Measurements from ENCODE around the gene MIPOL1. TPM values are rescaled to one million over a fixed set of nuclear protein-coding genes. Genes with fewer than 3 reads are reported as not detected.
"Not testable (repeated sequence)": the region's sequence is repeated elsewhere in the genome, so short reads cannot be mapped to it uniquely, and the experiment has no call there.

MIPOL1 gene
- total RNA-seq, 1 experiment from 2014 or later, result 18.7 TPM

- 0 out of 2 replicates have a peak, but pooled peaks cover under 1% of the 10 kb centered on the region for H3K9me3 ChIP-seq
- H3K4me1 ChIP-seq, result peaks cover 31% of the 10 kb centered on the region
- no TSS peak for BruUV-seq (replicated peaks)
- TF ChIP-seq, protein P1, sequence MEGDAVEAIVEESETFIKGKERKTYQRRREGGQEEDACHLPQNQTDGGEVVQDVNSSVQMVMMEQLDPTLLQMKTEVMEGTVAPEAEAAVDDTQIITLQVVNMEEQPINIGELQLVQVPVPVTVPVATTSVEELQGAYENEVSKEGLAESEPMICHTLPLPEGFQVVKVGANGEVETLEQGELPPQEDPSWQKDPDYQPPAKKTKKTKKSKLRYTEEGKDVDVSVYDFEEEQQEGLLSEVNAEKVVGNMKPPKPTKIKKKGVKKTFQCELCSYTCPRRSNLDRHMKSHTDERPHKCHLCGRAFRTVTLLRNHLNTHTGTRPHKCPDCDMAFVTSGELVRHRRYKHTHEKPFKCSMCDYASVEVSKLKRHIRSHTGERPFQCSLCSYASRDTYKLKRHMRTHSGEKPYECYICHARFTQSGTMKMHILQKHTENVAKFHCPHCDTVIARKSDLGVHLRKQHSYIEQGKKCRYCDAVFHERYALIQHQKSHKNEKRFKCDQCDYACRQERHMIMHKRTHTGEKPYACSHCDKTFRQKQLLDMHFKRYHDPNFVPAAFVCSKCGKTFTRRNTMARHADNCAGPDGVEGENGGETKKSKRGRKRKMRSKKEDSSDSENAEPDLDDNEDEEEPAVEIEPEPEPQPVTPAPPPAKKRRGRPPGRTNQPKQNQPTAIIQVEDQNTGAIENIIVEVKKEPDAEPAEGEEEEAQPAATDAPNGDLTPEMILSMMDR (IDR thresholded peaks at IDR 0.05; ENCODE audit: insufficient read depth in 1 of 2, low read depth in 1 of 2, low read length in 1 of 2, severe bottlenecking in 1 of 2, unreplicated experiment in 1 of 2), result no peak
- Mint-ChIP-seq H3K9me3 (ENCODE audit: unreplicated experiment) (peaks cover 21% of the 10 kb centered on the region), H3K4me3 (ENCODE audit: unreplicated experiment) (peak overlapping the region; percentile 70), H3K4me1 (ENCODE audit: low read depth, unreplicated experiment) (peaks cover 12% of the 10 kb centered on the region), H3K27ac (ENCODE audit: unreplicated experiment) (peak overlapping the region; percentile 91), H3K36me3 (ENCODE audit: insufficient read depth, unreplicated experiment) (peaks cover 7% of the 10 kb centered on the region), H3K27me3 (ENCODE audit: insufficient read depth, unreplicated experiment) (no peaks in the 10 kb centered on the region)
- POLR2A ChIA-PET, result no interaction called here
- intact Hi-C loops (cut with micrococcal nuclease; ENCODE audit: unreplicated experiment), result loop anchor here (2.0 kb wide), 1 partner anchor 14 kb away; no protein-coding TSS in a partner anchor
- H3K4me3 ChIP-seq (ENCODE audit: low read depth, low read length), result peak overlapping the region; percentile 8; the same call in 1 of the 2 replicates
- CTCF ChIA-PET, result no interaction called here
- no peaks in the 10 kb centered on the region for H3K27me3 ChIP-seq (replicated peaks; ENCODE audit: control insufficient read depth, insufficient read depth, low read length)
- H3K36me3 ChIP-seq (ENCODE audit: control insufficient read depth, insufficient read depth, low read length), result no peaks in the 10 kb centered on the region; the same call in 1 of the 2 replicates
- DNase-seq, result peak; percentile 51 to 71
Observed at GRCh38 chr14:37384870-37385596, 187.3 kb downstream of the MIPOL1 start.

GRCh38 chr14:37397157-37397940 is 199.6 kb downstream of the MIPOL1 start:
- H3K4me3 ChIP-seq (ENCODE audit: low read depth, low read length); H3K36me3 ChIP-seq (ENCODE audit: control insufficient read depth, insufficient read depth, low read length); POLR2A ChIA-PET; H3K27me3 ChIP-seq (replicated peaks; ENCODE audit: control insufficient read depth, insufficient read depth, low read length); H3K4me3 Mint-ChIP-seq (ENCODE audit: unreplicated experiment); BruUV-seq (replicated peaks); H3K27me3 Mint-ChIP-seq (ENCODE audit: insufficient read depth, unreplicated experiment); CTCF ChIA-PET: not testable (repeated sequence)
- peaks cover 31% of the 10 kb centered on the region for H3K4me1 Mint-ChIP-seq (ENCODE audit: low read depth, unreplicated experiment)
- intact Hi-C loops (cut with micrococcal nuclease; ENCODE audit: unreplicated experiment), result loop anchor here (5.0 kb wide), 1 partner anchor 170 kb away; no protein-coding TSS in a partner anchor
- DNase-seq, result peak in 1 of 2 experiments; percentile 46
- Histone ChIP-seq H3K4me1 (peaks cover 41% of the 10 kb centered on the region), H3K9me3 (peaks cover 25% of the 10 kb centered on the region)
- H3K27ac Mint-ChIP-seq (ENCODE audit: unreplicated experiment), result peak overlapping the region; percentile 69
- H3K9me3 Mint-ChIP-seq (ENCODE audit: unreplicated experiment), result peaks cover 35% of the 10 kb centered on the region
- H3K36me3 Mint-ChIP-seq (ENCODE audit: insufficient read depth, unreplicated experiment), result peaks cover 32% of the 10 kb centered on the region

DNA sequence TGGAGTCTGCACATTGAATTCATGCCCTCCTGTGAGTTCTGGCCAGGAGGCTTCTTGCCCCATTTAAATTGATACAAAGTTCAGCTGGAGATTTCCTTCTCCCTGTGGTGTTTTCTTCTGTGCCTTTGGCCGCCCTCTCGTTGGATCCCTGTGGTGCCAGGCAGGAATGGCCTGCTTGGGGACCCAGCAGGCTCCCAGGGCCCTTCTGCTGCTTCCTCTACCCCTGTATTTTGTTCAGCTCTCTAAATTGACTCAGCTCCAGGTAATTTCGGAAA is 200.1 kb downstream of the MIPOL1 start:
- ChIA-PET POLR2A (no interaction called here), CTCF (no interaction called here)
- BruUV-seq (replicated peaks), result no TSS peak
- Histone ChIP-seq H3K4me3 (ENCODE audit: low read depth, low read length) (no peak overlapping the region), H3K27me3 (replicated peaks; ENCODE audit: control insufficient read depth, insufficient read depth, low read length) (no peaks in the 10 kb centered on the region), H3K4me1 (peaks cover 46% of the 10 kb centered on the region), H3K36me3 (ENCODE audit: control insufficient read depth, insufficient read depth, low read length) (no peaks in the 10 kb centered on the region; the same call in 1 of the 2 replicates), H3K9me3 (peaks cover 19% of the 10 kb centered on the region)
- Mint-ChIP-seq H3K27me3 (ENCODE audit: insufficient read depth, unreplicated experiment) (no peaks in the 10 kb centered on the region), H3K4me3 (ENCODE audit: unreplicated experiment) (no peak overlapping the region), H3K4me1 (ENCODE audit: low read depth, unreplicated experiment) (peaks cover 31% of the 10 kb centered on the region), H3K9me3 (ENCODE audit: unreplicated experiment) (peaks cover 35% of the 10 kb centered on the region), H3K27ac (ENCODE audit: unreplicated experiment) (peak overlapping the region; percentile 69), H3K36me3 (ENCODE audit: insufficient read depth, unreplicated experiment) (peaks cover 32% of the 10 kb centered on the region)
- TF ChIP-seq, protein P1 (IDR thresholded peaks at IDR 0.05; ENCODE audit: insufficient read depth in 1 of 2, low read depth in 1 of 2, low read length in 1 of 2, severe bottlenecking in 1 of 2, unreplicated experiment in 1 of 2), result no peak
- no peak for DNase-seq
- intact Hi-C loops (cut with micrococcal nuclease; ENCODE audit: unreplicated experiment), result loop anchor here (2.0 to 5.0 kb wide), 3 partner anchors 13 to 169 kb away; no protein-coding TSS in a partner anchor
